Measurements from ENCODE around the gene BDP1. TPM values are rescaled to one million over a fixed set of nuclear protein-coding genes. Genes with fewer than 3 reads are reported as not detected.

The BDP1 gene
- total RNA-seq, 1 experiment from 2014 or later = 71.1 TPM

DNA sequence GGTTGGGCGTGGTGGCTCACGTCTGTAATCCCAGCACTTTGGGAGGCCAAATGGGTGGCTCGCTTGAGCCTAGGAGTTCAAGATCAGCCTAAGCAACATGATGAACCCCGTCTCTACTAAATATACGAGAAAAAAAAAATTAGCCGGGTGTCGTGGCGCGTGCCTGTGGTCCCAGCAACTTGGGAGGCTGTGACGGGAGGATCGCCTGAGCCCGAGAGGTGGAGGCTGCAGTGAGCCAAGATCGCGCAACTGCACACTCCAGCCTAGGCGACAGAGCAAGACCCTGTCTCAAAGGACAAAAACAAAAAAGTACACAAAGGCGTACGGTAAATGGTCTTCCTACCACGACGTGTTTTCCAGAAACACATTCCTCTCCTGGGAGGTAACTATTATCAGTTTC lies 538 bp upstream of the BDP1 start:
- BruUV-seq (replicated peaks) = no TSS peak
- TF ChIP-seq, protein P1, sequence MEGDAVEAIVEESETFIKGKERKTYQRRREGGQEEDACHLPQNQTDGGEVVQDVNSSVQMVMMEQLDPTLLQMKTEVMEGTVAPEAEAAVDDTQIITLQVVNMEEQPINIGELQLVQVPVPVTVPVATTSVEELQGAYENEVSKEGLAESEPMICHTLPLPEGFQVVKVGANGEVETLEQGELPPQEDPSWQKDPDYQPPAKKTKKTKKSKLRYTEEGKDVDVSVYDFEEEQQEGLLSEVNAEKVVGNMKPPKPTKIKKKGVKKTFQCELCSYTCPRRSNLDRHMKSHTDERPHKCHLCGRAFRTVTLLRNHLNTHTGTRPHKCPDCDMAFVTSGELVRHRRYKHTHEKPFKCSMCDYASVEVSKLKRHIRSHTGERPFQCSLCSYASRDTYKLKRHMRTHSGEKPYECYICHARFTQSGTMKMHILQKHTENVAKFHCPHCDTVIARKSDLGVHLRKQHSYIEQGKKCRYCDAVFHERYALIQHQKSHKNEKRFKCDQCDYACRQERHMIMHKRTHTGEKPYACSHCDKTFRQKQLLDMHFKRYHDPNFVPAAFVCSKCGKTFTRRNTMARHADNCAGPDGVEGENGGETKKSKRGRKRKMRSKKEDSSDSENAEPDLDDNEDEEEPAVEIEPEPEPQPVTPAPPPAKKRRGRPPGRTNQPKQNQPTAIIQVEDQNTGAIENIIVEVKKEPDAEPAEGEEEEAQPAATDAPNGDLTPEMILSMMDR (conservative IDR thresholded peaks at IDR 0.05; ENCODE audit: low read depth, low read length) = no peak
- TF ChIP-seq EZH2 (IDR thresholded peaks at IDR 0.05; ENCODE audit: borderline replicate concordance, low read depth, low read length, poor library complexity, severe bottlenecking) = no peak
- H3K36me3 ChIP-seq (ENCODE audit: insufficient read depth, low read length, poor library complexity, severe bottlenecking) = peaks cover 16% of the 10 kb centered on the region
- peaks cover 11% of the 10 kb centered on the region for H3K4me1 ChIP-seq (ENCODE audit: insufficient read depth, low read length, poor library complexity, severe bottlenecking)
- intact Hi-C loops (cut with micrococcal nuclease; ENCODE audit: unreplicated experiment) = no loop called here
- peak overlapping the region; percentile 77 for H3K4me3 ChIP-seq (ENCODE audit: low read depth, low read length, poor library complexity, severe bottlenecking)
- POLR2A ChIA-PET (ENCODE audit: low non-redundant PET) = no interaction called here
- DNase-seq (ENCODE audit: low spot score) = no peak
- CTCF ChIA-PET = no interaction called here
- no peaks in the 10 kb centered on the region for H3K27me3 ChIP-seq (replicated peaks; ENCODE audit: insufficient read depth, low read depth, low read length, poor library complexity)
- H3K27ac ChIP-seq (ENCODE audit: low read depth, low read length, poor library complexity, severe bottlenecking) = peak overlapping the region; percentile 83
- H3K9me3 ChIP-seq (ENCODE audit: low read depth, low read length, poor library complexity, severe bottlenecking) = no peaks in the 10 kb centered on the region

DNA sequence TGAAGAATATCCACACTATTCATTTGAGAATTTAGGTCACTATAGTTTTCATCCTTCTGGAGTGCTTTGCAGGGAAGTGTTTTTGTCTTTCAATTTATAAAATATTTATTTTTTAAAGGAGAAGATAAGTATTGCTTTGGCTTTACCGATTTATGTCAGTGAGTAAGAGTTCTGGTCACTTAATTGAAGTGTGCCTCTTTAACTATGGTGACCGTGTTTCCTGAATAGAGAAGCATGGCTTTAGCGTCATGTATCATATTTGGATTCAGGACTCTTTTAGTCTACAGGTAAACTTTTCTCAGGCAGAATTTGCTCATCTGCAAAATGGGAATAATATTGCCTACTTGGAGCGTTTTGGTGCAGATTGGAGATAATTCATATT lies 902 bp downstream of the BDP1 start:
- Histone ChIP-seq H3K27ac (ENCODE audit: low read depth, low read length, poor library complexity, severe bottlenecking) (peak overlapping the region; percentile 83), H3K27me3 (replicated peaks; ENCODE audit: insufficient read depth, low read depth, low read length, poor library complexity) (no peaks in the 10 kb centered on the region), H3K4me1 (ENCODE audit: insufficient read depth, low read length, poor library complexity, severe bottlenecking) (peaks cover 11% of the 10 kb centered on the region), H3K36me3 (ENCODE audit: insufficient read depth, low read length, poor library complexity, severe bottlenecking) (peaks cover 30% of the 10 kb centered on the region), H3K4me3 (ENCODE audit: low read depth, low read length, poor library complexity, severe bottlenecking) (peak overlapping the region; percentile 77), H3K9me3 (ENCODE audit: low read depth, low read length, poor library complexity, severe bottlenecking) (no peaks in the 10 kb centered on the region)
- BruUV-seq (replicated peaks) = no TSS peak
- ChIA-PET POLR2A (ENCODE audit: low non-redundant PET) (interaction anchor here (0.6 kb wide), 1 partner anchor 228 kb away, joined by 3 read pairs; no protein-coding TSS in a partner anchor), CTCF (no interaction called here)
- TF ChIP-seq, protein P1 (conservative IDR thresholded peaks at IDR 0.05; ENCODE audit: low read depth, low read length) = no peak
- TF ChIP-seq EZH2 (IDR thresholded peaks at IDR 0.05; ENCODE audit: borderline replicate concordance, low read depth, low read length, poor library complexity, severe bottlenecking) = no peak
- DNase-seq (ENCODE audit: low spot score) = no peak
- intact Hi-C loops (cut with micrococcal nuclease; ENCODE audit: unreplicated experiment) = no loop called here

DNA sequence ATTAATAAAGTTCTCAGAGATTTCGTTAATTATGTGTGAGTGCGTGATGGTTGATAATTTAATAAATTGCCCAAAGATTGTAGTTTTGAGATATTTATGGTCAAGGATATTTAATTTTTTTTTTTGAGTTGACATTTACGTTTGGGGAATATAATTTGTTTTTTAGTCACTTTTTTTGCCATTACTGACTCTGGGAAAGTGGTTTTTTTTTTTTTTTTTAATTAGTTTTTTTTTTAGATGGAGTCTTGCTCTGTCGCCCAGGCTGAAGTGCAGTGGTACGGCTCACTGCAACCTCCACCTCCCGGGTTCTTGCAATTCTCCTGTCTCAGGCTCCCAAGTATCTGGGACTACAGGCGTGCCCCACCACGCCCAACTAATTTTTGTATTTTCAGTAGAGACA lies 1.7 kb downstream of the BDP1 start:
- no peak for TF ChIP-seq EZH2 (IDR thresholded peaks at IDR 0.05; ENCODE audit: borderline replicate concordance, low read depth, low read length, poor library complexity, severe bottlenecking)
- TF ChIP-seq, protein P1 (conservative IDR thresholded peaks at IDR 0.05; ENCODE audit: low read depth, low read length) = no peak
- intact Hi-C loops (cut with micrococcal nuclease; ENCODE audit: unreplicated experiment) = no loop called here
- POLR2A ChIA-PET (ENCODE audit: low non-redundant PET) = no interaction called here
- peaks cover 11% of the 10 kb centered on the region for H3K4me1 ChIP-seq (ENCODE audit: insufficient read depth, low read length, poor library complexity, severe bottlenecking)
- H3K27me3 ChIP-seq (replicated peaks; ENCODE audit: insufficient read depth, low read depth, low read length, poor library complexity) = no peaks in the 10 kb centered on the region
- peak overlapping the region; percentile 77 for H3K4me3 ChIP-seq (ENCODE audit: low read depth, low read length, poor library complexity, severe bottlenecking)
- no TSS peak for BruUV-seq (replicated peaks)
- no peaks in the 10 kb centered on the region for H3K9me3 ChIP-seq (ENCODE audit: low read depth, low read length, poor library complexity, severe bottlenecking)
- CTCF ChIA-PET = no interaction called here
- peaks cover 38% of the 10 kb centered on the region for H3K36me3 ChIP-seq (ENCODE audit: insufficient read depth, low read length, poor library complexity, severe bottlenecking)
- no peak for DNase-seq (ENCODE audit: low spot score)
- no peak overlapping the region for H3K27ac ChIP-seq (ENCODE audit: low read depth, low read length, poor library complexity, severe bottlenecking)
